ENCODE measurements around the gene SPTLC3. TPM values are rescaled to one million over a fixed set of nuclear protein-coding genes. Genes with fewer than 3 reads are reported as not detected.

SPTLC3 gene
- total and polyA plus RNA-seq, 9 donors, result 2.1 to 10.5 (median 8.8) TPM

GRCh38 chr20:12982098-12982497, 26.7 kb upstream of the SPTLC3 start:
- H3K36me3 ChIP-seq, result no peaks in the 10 kb centered on the region
- no peak overlapping the region for H3K4me3 ChIP-seq
- no peak overlapping the region for H3K27ac ChIP-seq
- 82 to 84% (median 84%) methylated on average over 2 of the region's 2 CpGs for WGBS, 3 donors
- H3K4me1 ChIP-seq (ENCODE audit: insufficient read depth), result no peaks in the 10 kb centered on the region
- TF ChIP-seq, protein P1, sequence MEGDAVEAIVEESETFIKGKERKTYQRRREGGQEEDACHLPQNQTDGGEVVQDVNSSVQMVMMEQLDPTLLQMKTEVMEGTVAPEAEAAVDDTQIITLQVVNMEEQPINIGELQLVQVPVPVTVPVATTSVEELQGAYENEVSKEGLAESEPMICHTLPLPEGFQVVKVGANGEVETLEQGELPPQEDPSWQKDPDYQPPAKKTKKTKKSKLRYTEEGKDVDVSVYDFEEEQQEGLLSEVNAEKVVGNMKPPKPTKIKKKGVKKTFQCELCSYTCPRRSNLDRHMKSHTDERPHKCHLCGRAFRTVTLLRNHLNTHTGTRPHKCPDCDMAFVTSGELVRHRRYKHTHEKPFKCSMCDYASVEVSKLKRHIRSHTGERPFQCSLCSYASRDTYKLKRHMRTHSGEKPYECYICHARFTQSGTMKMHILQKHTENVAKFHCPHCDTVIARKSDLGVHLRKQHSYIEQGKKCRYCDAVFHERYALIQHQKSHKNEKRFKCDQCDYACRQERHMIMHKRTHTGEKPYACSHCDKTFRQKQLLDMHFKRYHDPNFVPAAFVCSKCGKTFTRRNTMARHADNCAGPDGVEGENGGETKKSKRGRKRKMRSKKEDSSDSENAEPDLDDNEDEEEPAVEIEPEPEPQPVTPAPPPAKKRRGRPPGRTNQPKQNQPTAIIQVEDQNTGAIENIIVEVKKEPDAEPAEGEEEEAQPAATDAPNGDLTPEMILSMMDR (IDR thresholded peaks at IDR 0.05), result no peak
- TF ChIP-seq EP300 (IDR thresholded peaks at IDR 0.05), result no peak
- no peak for TF ChIP-seq POLR2A (IDR thresholded peaks at IDR 0.05)
- H3K9me3 ChIP-seq, result no peaks in the 10 kb centered on the region
- intact Hi-C loops (cut with DNase I), result no loop called here
- H3K27me3 ChIP-seq, result no peaks in the 10 kb centered on the region
- no peak for DNase-seq

GRCh38 chr20:12984069-12984765, 24.6 kb upstream of the SPTLC3 start:
- no peaks in the 10 kb centered on the region for H3K4me1 ChIP-seq (ENCODE audit: insufficient read depth)
- no peak for DNase-seq
- TF ChIP-seq EP300 (IDR thresholded peaks at IDR 0.05) (no peak), POLR2A (IDR thresholded peaks at IDR 0.05) (no peak)
- TF ChIP-seq, protein P1 (IDR thresholded peaks at IDR 0.05), result no peak
- no peak overlapping the region for H3K4me3 ChIP-seq
- 70 to 76% (median 73%) methylated on average over 2 of the region's 2 CpGs for WGBS, 3 donors
- intact Hi-C loops (cut with DNase I), result no loop called here
- H3K36me3 ChIP-seq, result no peaks in the 10 kb centered on the region
- H3K27me3 ChIP-seq, result no peaks in the 10 kb centered on the region
- no peaks in the 10 kb centered on the region for H3K9me3 ChIP-seq
- H3K27ac ChIP-seq, result no peak overlapping the region

GRCh38 chr20:12984863-12985262, 23.9 kb upstream of the SPTLC3 start:
- DNase-seq, result no peak
- no peaks in the 10 kb centered on the region for H3K36me3 ChIP-seq
- 60 to 86% (median 83%) methylated on average over 2 of the region's 2 CpGs for WGBS, 3 donors
- no peak overlapping the region for H3K27ac ChIP-seq
- no peaks in the 10 kb centered on the region for H3K9me3 ChIP-seq
- H3K4me3 ChIP-seq, result no peak overlapping the region
- no peaks in the 10 kb centered on the region for H3K4me1 ChIP-seq (ENCODE audit: insufficient read depth)
- intact Hi-C loops (cut with DNase I), result no loop called here
- TF ChIP-seq POLR2A (IDR thresholded peaks at IDR 0.05) (no peak), EP300 (IDR thresholded peaks at IDR 0.05) (no peak)
- TF ChIP-seq, protein P1 (IDR thresholded peaks at IDR 0.05), result no peak
- H3K27me3 ChIP-seq, result no peaks in the 10 kb centered on the region

DNA sequence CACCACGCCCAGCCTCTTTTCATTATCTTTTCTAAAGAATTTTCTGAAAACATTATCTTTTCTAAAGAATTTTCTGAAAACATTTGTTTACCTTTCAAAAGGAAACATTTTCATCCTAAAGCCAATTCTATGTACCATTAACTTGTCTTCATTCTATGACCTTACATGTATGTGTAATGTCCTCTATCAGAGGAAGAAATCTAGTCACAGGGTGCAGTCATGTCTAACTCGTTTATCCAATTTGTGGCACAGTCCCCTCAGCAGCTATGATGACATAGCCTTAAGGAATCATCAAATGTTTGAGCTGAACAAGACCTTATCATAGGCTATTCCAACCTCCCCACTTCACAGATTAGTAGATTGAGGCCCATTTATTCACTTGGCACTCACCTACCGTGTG, 21.5 kb upstream of the SPTLC3 start:
- Histone ChIP-seq H3K27ac (no peak overlapping the region), H3K4me3 (no peak overlapping the region), H3K4me1 (ENCODE audit: insufficient read depth) (no peaks in the 10 kb centered on the region), H3K9me3 (no peaks in the 10 kb centered on the region), H3K27me3 (no peaks in the 10 kb centered on the region), H3K36me3 (no peaks in the 10 kb centered on the region)
- DNase-seq, result no peak
- 72 to 84% (median 75%) methylated on average over 3 of the region's 3 CpGs for WGBS, 3 donors
- TF ChIP-seq, protein P1 (IDR thresholded peaks at IDR 0.05), result no peak
- TF ChIP-seq EP300 (IDR thresholded peaks at IDR 0.05) (no peak), POLR2A (IDR thresholded peaks at IDR 0.05) (no peak)
- intact Hi-C loops (cut with DNase I), result no loop called here
